ENCODE measurements around the gene SPAG4. TPM values are rescaled to one million over a fixed set of nuclear protein-coding genes. Genes with fewer than 3 reads are reported as not detected.
A peak's percentile ranks its signal among the peaks of the same experiment; 100 is the strongest.

Gene SPAG4
- total RNA-seq, 1 donor from 2014 or later = 2.3 TPM

- TF ChIP-seq CTCF (conservative IDR thresholded peaks at IDR 0.05) = peak; percentile 61
- H3K9me3 Mint-ChIP-seq = no peaks in the 10 kb centered on the region
- peaks cover 5% of the 10 kb centered on the region for H3K36me3 Mint-ChIP-seq (ENCODE audit: low read depth)
- peak; percentile 75 for DNase-seq (ENCODE audit: low read depth, low spot score)
- H3K4me1 Mint-ChIP-seq = peaks cover 36% of the 10 kb centered on the region
- H3K4me3 Mint-ChIP-seq = peak overlapping the region; percentile 90
- H3K27ac Mint-ChIP-seq (ENCODE audit: unreplicated experiment) = peak overlapping the region; percentile 84
- H3K27me3 Mint-ChIP-seq (ENCODE audit: low read depth) = peaks cover 35% of the 10 kb centered on the region
Observed at GRCh38 chr20:35619196-35620095, 3.8 kb downstream of the SPAG4 start.

- no peak overlapping the region for H3K27ac Mint-ChIP-seq (ENCODE audit: unreplicated experiment)
- no peak for DNase-seq (ENCODE audit: low read depth, low spot score)
Observed at GRCh38 chr20:35620818-35621559, 5.4 kb downstream of the SPAG4 start.

GRCh38 chr20:35621560-35621946 lies 5.9 kb downstream of the SPAG4 start:
- DNase-seq (ENCODE audit: low read depth, low spot score) = no peak
- H3K36me3 Mint-ChIP-seq (ENCODE audit: low read depth) = peaks cover 16% of the 10 kb centered on the region
- peaks cover 27% of the 10 kb centered on the region for H3K4me1 Mint-ChIP-seq
- peaks cover 28% of the 10 kb centered on the region for H3K27me3 Mint-ChIP-seq (ENCODE audit: low read depth)
- TF ChIP-seq CTCF (conservative IDR thresholded peaks at IDR 0.05) = peak; percentile 22
- no peak overlapping the region for H3K4me3 Mint-ChIP-seq
- no peaks in the 10 kb centered on the region for H3K9me3 Mint-ChIP-seq
- no peak overlapping the region for H3K27ac Mint-ChIP-seq (ENCODE audit: unreplicated experiment)

More at GRCh38 chr20:35620818-35621559, 5.4 kb downstream of the SPAG4 start:
- Mint-ChIP-seq H3K36me3 (ENCODE audit: low read depth) (peaks cover 12% of the 10 kb centered on the region), H3K27me3 (ENCODE audit: low read depth) (peaks cover 32% of the 10 kb centered on the region), H3K4me3 (peak overlapping the region; percentile 49), H3K9me3 (no peaks in the 10 kb centered on the region), H3K4me1 (peaks cover 32% of the 10 kb centered on the region)
- TF ChIP-seq CTCF (conservative IDR thresholded peaks at IDR 0.05) = no peak

DNA sequence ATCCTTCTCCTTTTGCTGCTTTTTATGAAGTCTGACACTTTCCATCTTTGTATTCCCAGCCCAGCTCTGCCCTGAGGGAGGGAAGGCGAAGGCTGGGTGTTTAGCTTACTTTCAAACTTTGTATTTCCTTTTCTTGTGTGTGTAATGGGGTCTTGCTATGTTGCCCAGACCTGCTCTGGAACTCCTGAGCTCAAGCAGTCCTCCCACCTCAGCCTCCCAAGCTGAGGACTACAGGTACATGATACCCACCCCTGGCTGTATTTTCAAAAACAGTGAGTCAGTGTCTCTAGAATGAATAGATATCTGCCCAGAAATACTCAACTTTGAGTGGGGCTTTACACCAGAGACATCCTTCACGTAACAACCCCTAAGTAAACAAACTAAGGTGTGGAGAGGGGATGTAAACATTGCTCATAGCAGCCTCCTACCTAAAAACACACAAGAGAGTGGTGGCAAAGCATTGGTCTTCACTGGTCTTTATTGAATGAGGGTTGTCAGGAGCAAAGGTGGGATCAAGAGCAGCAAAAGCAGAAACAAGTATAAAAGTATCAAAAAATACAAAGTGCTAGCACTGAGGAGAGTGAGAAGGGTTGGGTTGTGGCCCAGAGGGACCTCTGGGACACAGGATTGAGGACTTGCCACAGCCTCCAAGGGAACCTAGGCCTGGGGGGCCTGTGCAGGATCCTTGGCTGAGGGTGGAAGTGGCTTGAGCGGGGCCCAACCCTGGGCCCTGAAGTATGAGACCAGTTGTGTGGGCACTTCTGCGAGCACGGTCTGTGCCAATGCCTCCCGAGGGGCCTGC lies 10.2 kb downstream of the SPAG4 start:
- no peaks in the 10 kb centered on the region for H3K4me1 Mint-ChIP-seq
- no peak overlapping the region for H3K4me3 Mint-ChIP-seq
- H3K36me3 Mint-ChIP-seq (ENCODE audit: low read depth) = peaks cover 35% of the 10 kb centered on the region
- no peak for DNase-seq (ENCODE audit: low read depth, low spot score)
- H3K27ac Mint-ChIP-seq (ENCODE audit: unreplicated experiment) = no peak overlapping the region
- H3K9me3 Mint-ChIP-seq = no peaks in the 10 kb centered on the region
- no peak for TF ChIP-seq CTCF (conservative IDR thresholded peaks at IDR 0.05)
- no peaks in the 10 kb centered on the region for H3K27me3 Mint-ChIP-seq (ENCODE audit: low read depth)

GRCh38 chr20:35626386-35627001 lies 10.9 kb downstream of the SPAG4 start:
- Mint-ChIP-seq H3K4me1 (no peaks in the 10 kb centered on the region), H3K36me3 (ENCODE audit: low read depth) (peaks cover 34% of the 10 kb centered on the region)

More at GRCh38 chr20:35626386-35627001, 10.9 kb downstream of the SPAG4 start:
- H3K9me3 Mint-ChIP-seq = no peaks in the 10 kb centered on the region
- H3K4me3 Mint-ChIP-seq = no peak overlapping the region
- TF ChIP-seq CTCF (conservative IDR thresholded peaks at IDR 0.05) = no peak
- no peak overlapping the region for H3K27ac Mint-ChIP-seq (ENCODE audit: unreplicated experiment)
- H3K27me3 Mint-ChIP-seq (ENCODE audit: low read depth) = no peaks in the 10 kb centered on the region
- no peak for DNase-seq (ENCODE audit: low read depth, low spot score)
